K562 (cell line): ENCODE results near the gene SYCP2. TPM values are rescaled to one million over a fixed set of nuclear protein-coding genes. Genes with fewer than 3 reads are reported as not detected.

Experiments
- ATAC-seq: fragments of 200-7000 bp; cut with Tn5 transposase; 3 replicates; pipeline ENCODE4 v1.9.1; 2020; ENCODE audit warnings: moderate library complexity
- Bru-seq: library from RNA; stranded (reverse); fragments of 400-500 nt; gene quantifications from one replicate; lab custom pipeline; 2021; lab: Mats Ljungman, UMichigan
- BruChase-seq, 2 experiments: library from RNA; stranded (reverse); fragments of 400-500 nt; gene quantifications; one replicate each; lab custom pipeline; 2021; lab: Mats Ljungman, UMichigan
- BruUV-seq: library from RNA; stranded (reverse); fragments of 400-500 nt; replicated peaks from 2 replicates; lab custom pipeline; 2021; lab: Mats Ljungman, UMichigan
- CTCF ChIA-PET: fragments of 300-600 bp; formaldehyde crosslinking; extraction: SDS; loops from one replicate; lab custom pipeline; 2021; ENCODE audit warnings: low intra/inter-chr PET ratio; lab: Yijun Ruan, JAX
- POLR2A ChIA-PET: fragments of 300-600, 350-650 bp; sonication (Branson Sonifier 250); formaldehyde crosslinking; extraction: SDS; loops from one replicate; lab custom pipeline; 2021; ENCODE audit warnings: antibody characterized with exemption, inconsistent platforms; lab: Yijun Ruan, JAX
- DNase-seq, 4 experiments: peaks; one replicate each; pipeline versions ENCODE4 v3.0.0 to v3.0.0-alpha.2; 2011 to 2018; ENCODE audit warnings: low spot score in 3 of 4, mixed read lengths in 3 of 4; ENCODE audit errors: extremely low read depth in 1 of 4
- FAIRE-seq: peaks from 2 replicates; lab custom pipeline; 2011; peaks lifted over from hg19 to GRCh38; lab: Jason Lieb, UNC
- H2AFZ ChIP-seq: 2 replicates; pipeline ENCODE4 v1.6.0; 2011; ENCODE audit warnings: low read depth, low read length, control low read depth, inconsistent platforms
- H3K27ac ChIP-seq: fragments of 200-600 bp; 3 replicates; pipeline ENCODE4 v1.8.0; 2011; ENCODE audit warnings: low read depth, mild to moderate bottlenecking, control low read depth, inconsistent platforms, low read length, moderate library complexity, mixed read lengths; ENCODE audit errors: extremely low read depth
- H3K27me3 ChIP-seq, 2 experiments: fragments of 300-600 bp in 1 of 2; 2 replicates in 1 of 2; 3 replicates in 1 of 2; pipeline versions ENCODE4 v1.6.0 to v1.8.0; 2011; ENCODE audit warnings: inconsistent platforms in 2 of 2, low read length in 2 of 2, mild to moderate bottlenecking in 1 of 2, mixed read lengths in 1 of 2, moderate library complexity in 1 of 2; ENCODE audit not compliant: control insufficient read depth in 2 of 2, insufficient read depth in 2 of 2
- H3K36me3 ChIP-seq: fragments of 300-600 bp; 3 replicates; pipeline ENCODE4 v1.8.0; 2011; ENCODE audit warnings: mild to moderate bottlenecking, low read length, inconsistent platforms; ENCODE audit not compliant: control insufficient read depth, insufficient read depth
- H3K4me1 ChIP-seq, 2 experiments: fragments of 200-600 bp in 1 of 2; replicated peaks in 1 of 2; 2 replicates in 1 of 2; 3 replicates in 1 of 2; pipeline versions ENCODE4 v1.5.1 to v1.8.0; 2011; ENCODE audit warnings: inconsistent platforms in 2 of 2, low read length in 2 of 2, mild to moderate bottlenecking in 1 of 2, mixed read lengths in 1 of 2, moderate library complexity in 1 of 2; ENCODE audit not compliant: control insufficient read depth in 2 of 2, insufficient read depth in 2 of 2
- H3K4me2 ChIP-seq: 2 replicates; pipeline ENCODE4 v1.6.1; 2011; ENCODE audit warnings: low read length, control low read depth, inconsistent platforms, mixed read lengths; ENCODE audit not compliant: insufficient read depth
- H3K4me3 ChIP-seq: fragments of 200-600 bp; sonication (generic), shearing (Covaris generic); 2 replicates; pipeline ENCODE4 v1.5.1; 2016; ENCODE audit warnings: control low read depth, inconsistent platforms
- H3K79me2 ChIP-seq: fragments of 200-600 bp; 3 replicates; pipeline ENCODE4 v1.8.0; 2011; ENCODE audit warnings: low read length, inconsistent platforms; ENCODE audit not compliant: control insufficient read depth, insufficient read depth
- H3K9ac ChIP-seq, 2 experiments: 2 replicates each; pipeline versions ENCODE4 v1.6.0 to v1.6.1; 2011; ENCODE audit warnings: low read depth in 2 of 2, low read length in 2 of 2, control low read depth in 1 of 2, inconsistent platforms in 1 of 2, mild to moderate bottlenecking in 1 of 2, mixed read lengths in 1 of 2; ENCODE audit not compliant: insufficient read depth in 1 of 2
- H3K9me1 ChIP-seq: one replicate; pipeline ENCODE4 v1.6.0; 2011; ENCODE audit warnings: inconsistent platforms, mild to moderate bottlenecking, low read length, moderate library complexity; ENCODE audit not compliant: control insufficient read depth, insufficient read depth
- H3K9me3 ChIP-seq: replicated peaks from 2 replicates; pipeline ENCODE4 v1.5.1; 2011; ENCODE audit warnings: low read depth, low read length, inconsistent platforms; ENCODE audit not compliant: control insufficient read depth, insufficient read depth
- H4K20me1 ChIP-seq: replicated peaks from 2 replicates; pipeline ENCODE4 v1.6.1; 2011; ENCODE audit warnings: low read length, inconsistent platforms, mixed read lengths; ENCODE audit not compliant: control insufficient read depth, insufficient read depth
- CBX3 ChIP-seq, 2 experiments: IDR thresholded peaks; 1 replicate in 1 of 2; 2 replicates in 1 of 2; pipeline ENCODE4 v1.6.1; 2012; ENCODE audit warnings: inconsistent platforms in 2 of 2, low read length in 2 of 2, borderline replicate concordance in 1 of 2, control low read depth in 1 of 2
- EGR1 ChIP-seq: fragments of 450-650 bp; conservative IDR thresholded peaks from 2 replicates; pipeline ENCODE4 v1.6.1; 2017; ENCODE audit warnings: mild to moderate bottlenecking
- MBD2 ChIP-seq: sonication (generic); IDR thresholded peaks from 2 replicates; pipeline ENCODE4 v1.6.1; 2016; ENCODE audit warnings: low read depth, borderline replicate concordance
- MEF2A ChIP-seq: IDR thresholded peaks from 2 replicates; pipeline ENCODE4 v1.6.1; 2011; ENCODE audit warnings: low read depth, mild to moderate bottlenecking, low read length, moderate library complexity; ENCODE audit not compliant: control insufficient read depth
- RB1 ChIP-seq: fragments of 450-650 bp; IDR thresholded peaks from 2 replicates; pipeline ENCODE4 v1.6.1; 2017; ENCODE audit warnings: low read depth, mild to moderate bottlenecking
- WGBS: fragments of 100-300 bp; shearing (Covaris generic); methylation state at CpG from one replicate; pipeline ENCODE4 v1.1.6; 2016; ENCODE audit warnings: low coverage, mixed read lengths; ENCODE audit not compliant: insufficient coverage; ENCODE audit errors: missing lambda C conversion rate; 5-methylcytosine and 5-hydroxymethylcytosine counted together
- in situ Hi-C: fragments of 300-500 bp; cut with MboI; formaldehyde crosslinking; loops from 4 replicates; pipeline ENCODE4 v1.15.0; 2018; ENCODE audit warnings: inconsistent platforms, mixed read lengths
- intact Hi-C: fragments of 100-400 bp; cut with micrococcal nuclease; formaldehyde crosslinking; loops from 2 replicates; pipeline ENCODE4 v1.14.2; 2022
- long read RNA-seq, 3 experiments: library from polyadenylated mRNA in 2 of 3; library from RNA in 1 of 3; unstranded in 2 of 3; stranded (forward) in 1 of 3; transcript quantifications; one replicate each; pipeline ENCODE4 v2.0.0, GENCODE V29; 2019 to 2022
- polyA minus RNA-seq, 3 experiments: library from RNA; depleted of rRNA, polyadenylated mRNA; stranded (reverse); fragments of >200 nt; gene quantifications; 2 replicates each; pipeline ENCODE4 v1.2.3, GENCODE V29; 2011
- polyA plus RNA-seq, 8 experiments: library from polyadenylated mRNA; depleted of rRNA in 4 of 8; stranded (reverse) in 5 of 8; unstranded in 3 of 8; fragments of >200 nt; fragmentation: Nextera tagmentation in 2 of 8; fragmentation: Illumina TruSeq in 1 of 8; extraction: Ambion mirVana in 2 of 8; extraction: Trizol in 1 of 8; gene quantifications; 2 replicates each; pipeline versions ENCODE4 v1.2.1 to v1.2.3, GENCODE V29; 2011 to 2014; ENCODE audit warnings: inconsistent platforms in 1 of 8, missing spikeins in 1 of 8
- total RNA-seq, 7 experiments: library from RNA; depleted of rRNA in 6 of 7; stranded (reverse); fragments of >200 nt in 6 of 7; fragmentation: Illumina TruSeq in 2 of 7; extraction: Trizol in 2 of 7; gene quantifications; 2 replicates each; pipeline versions ENCODE4 v1.2.1 to v1.2.3, GENCODE V29; 2011 to 2021; ENCODE audit warnings: low replicate concordance in 1 of 7
- TF ChIP-seq, protein P1 (sequence below): sonication (generic); formaldehyde crosslinking; IDR thresholded peaks from 2 replicates; pipeline ENCODE4 v1.4.0; 2020; ENCODE audit warnings: mild to moderate bottlenecking, missing genetic modification reagents
- TF ChIP-seq, protein P2 (sequence below): sonication (generic); formaldehyde crosslinking; IDR thresholded peaks from 2 replicates; pipeline ENCODE4 v1.8.0; 2022; ENCODE audit warnings: mild to moderate bottlenecking, missing genetic modification reagents
- TF ChIP-seq, protein P3 (sequence below): sonication (generic); formaldehyde crosslinking; IDR thresholded peaks from 2 replicates; pipeline ENCODE4 v1.8.0; 2022; ENCODE audit warnings: missing genetic modification reagents, mild to moderate bottlenecking, moderate library complexity, borderline replicate concordance

The SYCP2 gene, protein sequence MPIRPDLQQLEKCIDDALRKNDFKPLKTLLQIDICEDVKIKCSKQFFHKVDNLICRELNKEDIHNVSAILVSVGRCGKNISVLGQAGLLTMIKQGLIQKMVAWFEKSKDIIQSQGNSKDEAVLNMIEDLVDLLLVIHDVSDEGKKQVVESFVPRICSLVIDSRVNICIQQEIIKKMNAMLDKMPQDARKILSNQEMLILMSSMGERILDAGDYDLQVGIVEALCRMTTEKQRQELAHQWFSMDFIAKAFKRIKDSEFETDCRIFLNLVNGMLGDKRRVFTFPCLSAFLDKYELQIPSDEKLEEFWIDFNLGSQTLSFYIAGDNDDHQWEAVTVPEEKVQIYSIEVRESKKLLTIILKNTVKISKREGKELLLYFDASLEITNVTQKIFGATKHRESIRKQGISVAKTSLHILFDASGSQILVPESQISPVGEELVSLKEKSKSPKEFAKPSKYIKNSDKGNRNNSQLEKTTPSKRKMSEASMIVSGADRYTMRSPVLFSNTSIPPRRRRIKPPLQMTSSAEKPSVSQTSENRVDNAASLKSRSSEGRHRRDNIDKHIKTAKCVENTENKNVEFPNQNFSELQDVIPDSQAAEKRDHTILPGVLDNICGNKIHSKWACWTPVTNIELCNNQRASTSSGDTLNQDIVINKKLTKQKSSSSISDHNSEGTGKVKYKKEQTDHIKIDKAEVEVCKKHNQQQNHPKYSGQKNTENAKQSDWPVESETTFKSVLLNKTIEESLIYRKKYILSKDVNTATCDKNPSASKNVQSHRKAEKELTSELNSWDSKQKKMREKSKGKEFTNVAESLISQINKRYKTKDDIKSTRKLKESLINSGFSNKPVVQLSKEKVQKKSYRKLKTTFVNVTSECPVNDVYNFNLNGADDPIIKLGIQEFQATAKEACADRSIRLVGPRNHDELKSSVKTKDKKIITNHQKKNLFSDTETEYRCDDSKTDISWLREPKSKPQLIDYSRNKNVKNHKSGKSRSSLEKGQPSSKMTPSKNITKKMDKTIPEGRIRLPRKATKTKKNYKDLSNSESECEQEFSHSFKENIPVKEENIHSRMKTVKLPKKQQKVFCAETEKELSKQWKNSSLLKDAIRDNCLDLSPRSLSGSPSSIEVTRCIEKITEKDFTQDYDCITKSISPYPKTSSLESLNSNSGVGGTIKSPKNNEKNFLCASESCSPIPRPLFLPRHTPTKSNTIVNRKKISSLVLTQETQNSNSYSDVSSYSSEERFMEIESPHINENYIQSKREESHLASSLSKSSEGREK (N-terminal part only)
- 0.28 and 8.1 TPM in 2 replicates for total RNA-seq (2011; cell fraction: chromatin; rRNA removed; ENCODE audit: low replicate concordance)
- 0.39 TPM in 1 of 2 replicates, not detected in the other for total RNA-seq (2011; cell fraction: nucleolus; rRNA removed)
- 0.53 and 1.5 TPM in 2 replicates for total RNA-seq (2011; cell fraction: nucleoplasm; rRNA removed)
- total RNA-seq (2014; rRNA removed) (0.41 and 0.53 TPM in 2 replicates), total RNA-seq (2014; rRNA removed; fragmentation: Illumina TruSeq; extraction: Trizol) (1.0 and 1.1 TPM in 2 replicates), total RNA-seq (2015; rRNA removed; fragmentation: Illumina TruSeq; extraction: Trizol) (1.6 and 1.7 TPM in 2 replicates), total RNA-seq (2021) (0.64 and 1.5 TPM in 2 replicates), polyA plus RNA-seq (2011; rRNA removed) (0.24 and 0.35 TPM in 2 replicates), polyA plus RNA-seq (2014; fragmentation: Illumina TruSeq; extraction: Trizol) (0.28 and 0.76 TPM in 2 replicates), polyA plus RNA-seq (2014; fragmentation: Nextera tagmentation; extraction: Ambion mirVana) (under 1 TPM; 0.56 to 0.67 TPM), polyA plus RNA-seq (2014; rRNA removed) (0.34 and 1.4 TPM in 2 replicates), polyA minus RNA-seq (2011; rRNA and poly(A)+ RNA removed) (0.70 and 1.2 TPM in 2 replicates), Bru-seq, nascent RNA (percentile 32 among the genes with signal in this experiment), BruChase-seq, experiment 1, labeled RNA remaining after a 2-hour chase (percentile 42 among the genes with signal in this experiment), BruChase-seq, experiment 2, labeled RNA remaining after a 6-hour chase (percentile 40 among the genes with signal in this experiment)
- 0.04 TPM in 1 of 2 replicates, not detected in the other for polyA plus RNA-seq (2011; cell fraction: cytosol; rRNA removed)
- polyA plus RNA-seq (2011; cell fraction: nucleus; rRNA removed): 0.17 and 1.0 TPM in 2 replicates
- 0.23 and 1.2 TPM in 2 replicates for polyA plus RNA-seq (2012)
- polyA minus RNA-seq (2011; cell fraction: cytosol; rRNA and poly(A)+ RNA removed): not detected in 2 replicates
- polyA minus RNA-seq (2011; cell fraction: nucleus; rRNA and poly(A)+ RNA removed): 0.40 and 3.3 TPM in 2 replicates
- long read RNA-seq, experiment 1, partial matches to known transcripts: 0 of 1 reads
- long read RNA-seq, experiment 1, other reads (novel, unspliced or antisense): 1 of 1 reads
- long read RNA-seq, experiment 2: 0 reads
- long read RNA-seq, experiment 3: 0 reads

DNA sequence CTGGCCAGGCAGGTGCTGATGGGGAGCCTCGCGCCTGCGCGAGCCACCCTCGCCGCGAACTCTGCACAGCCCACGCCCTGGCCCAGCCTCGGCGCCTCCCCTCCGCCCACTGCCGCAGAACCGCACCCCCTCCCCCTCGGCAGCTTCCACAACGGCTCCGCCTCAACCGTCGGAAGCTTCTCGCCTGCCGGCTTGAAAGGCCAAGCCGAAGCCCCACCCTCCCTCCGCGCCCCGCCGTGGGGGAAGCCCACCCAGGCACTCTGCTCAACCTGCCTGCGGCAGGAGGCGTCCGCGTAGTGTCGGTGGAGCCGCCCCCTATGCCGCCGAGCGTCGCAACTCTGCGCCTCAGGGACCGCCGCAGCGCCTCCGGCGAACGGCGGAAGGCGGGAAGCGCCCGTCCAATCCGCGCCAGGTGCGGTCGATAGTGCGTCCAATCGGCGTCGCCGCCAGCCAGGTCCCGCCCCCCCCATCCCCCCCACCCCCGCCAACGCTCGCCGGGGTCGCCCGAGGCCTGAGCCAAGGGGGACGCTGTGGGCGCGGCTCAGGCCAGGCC lies at the start of gene SYCP2:
SYCP2 (minus strand) TSS at position 342 of the 553 bp plus-strand sequence. CDS start 11,224 bp downstream, outside the sequence.
- intact Hi-C loops: no loop called here
- Histone ChIP-seq H3K4me1 (peaks cover 0 to 19% of the 10 kb centered on the region in 2 experiments; a peak in 2 of 5 replicates), H2AFZ (peak within 1 kb of the TSS; percentile 92), H3K36me3 (no peaks in the 10 kb centered on the region), H3K27me3 (no peaks in the 10 kb centered on the region), H3K9ac (peak within 1 kb of the TSS; percentile 23 to 82), H3K79me2 (no peaks in the 10 kb centered on the region), H3K4me2 (peak within 1 kb of the TSS; percentile 82), H3K4me3 (peak within 1 kb of the TSS; percentile 62), H3K27ac (peak within 1 kb of the TSS; percentile 19; the same call in 1 of the 3 replicates), H4K20me1 (no peaks in the 10 kb centered on the region), H3K9me1 (no peaks in the 10 kb centered on the region), H3K9me3 (no peaks in the 10 kb centered on the region)
- 20% methylated on average over 19 of the region's 65 CpGs for WGBS
- ChIA-PET POLR2A (no interaction called here), CTCF (interaction anchor here (0.6 to 1.1 kb wide), 2 partner anchors 17 to 423 kb away, joined by 3 read pairs; no protein-coding TSS in a partner anchor)
- DNase-seq (peak; percentile 77 to 94 (median 92)), ATAC-seq (peak; percentile 92), FAIRE-seq (no peak)
- no TSS peak for BruUV-seq
- in situ Hi-C loops: no loop called here
- 0 out of 2 replicates have a peak, but pooled peaks have one; percentile 4 for TF ChIP-seq EGR1
- peak; percentile 84 for TF ChIP-seq RB1
- TF ChIP-seq CBX3 (IDR thresholded peaks at IDR 0.05; ENCODE audit: borderline replicate concordance in 1 of 2, low read length in 2 of 2): peak in 1 of 2 experiments; percentile 59; a peak in 1 of 3 replicates
- TF ChIP-seq MBD2: 0 out of 2 replicates have a peak, but pooled peaks have one; percentile 26
- TF ChIP-seq, protein P1, sequence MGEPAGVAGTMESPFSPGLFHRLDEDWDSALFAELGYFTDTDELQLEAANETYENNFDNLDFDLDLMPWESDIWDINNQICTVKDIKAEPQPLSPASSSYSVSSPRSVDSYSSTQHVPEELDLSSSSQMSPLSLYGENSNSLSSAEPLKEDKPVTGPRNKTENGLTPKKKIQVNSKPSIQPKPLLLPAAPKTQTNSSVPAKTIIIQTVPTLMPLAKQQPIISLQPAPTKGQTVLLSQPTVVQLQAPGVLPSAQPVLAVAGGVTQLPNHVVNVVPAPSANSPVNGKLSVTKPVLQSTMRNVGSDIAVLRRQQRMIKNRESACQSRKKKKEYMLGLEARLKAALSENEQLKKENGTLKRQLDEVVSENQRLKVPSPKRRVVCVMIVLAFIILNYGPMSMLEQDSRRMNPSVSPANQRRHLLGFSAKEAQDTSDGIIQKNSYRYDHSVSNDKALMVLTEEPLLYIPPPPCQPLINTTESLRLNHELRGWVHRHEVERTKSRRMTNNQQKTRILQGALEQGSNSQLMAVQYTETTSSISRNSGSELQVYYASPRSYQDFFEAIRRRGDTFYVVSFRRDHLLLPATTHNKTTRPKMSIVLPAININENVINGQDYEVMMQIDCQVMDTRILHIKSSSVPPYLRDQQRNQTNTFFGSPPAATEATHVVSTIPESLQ: peak; percentile 50; the same call in 1 of the 2 replicates
- TF ChIP-seq, protein P2, sequence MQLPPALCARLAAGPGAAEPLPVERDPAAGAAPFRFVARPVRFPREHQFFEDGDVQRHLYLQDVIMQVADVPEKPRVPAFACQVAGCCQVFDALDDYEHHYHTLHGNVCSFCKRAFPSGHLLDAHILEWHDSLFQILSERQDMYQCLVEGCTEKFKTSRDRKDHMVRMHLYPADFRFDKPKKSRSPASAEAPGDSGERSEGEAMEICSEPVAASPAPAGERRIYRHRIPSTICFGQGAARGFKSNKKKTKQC (CRISPR knock-in tag): peak; percentile 41; the same call in 1 of the 2 replicates
- TF ChIP-seq, protein P3, sequence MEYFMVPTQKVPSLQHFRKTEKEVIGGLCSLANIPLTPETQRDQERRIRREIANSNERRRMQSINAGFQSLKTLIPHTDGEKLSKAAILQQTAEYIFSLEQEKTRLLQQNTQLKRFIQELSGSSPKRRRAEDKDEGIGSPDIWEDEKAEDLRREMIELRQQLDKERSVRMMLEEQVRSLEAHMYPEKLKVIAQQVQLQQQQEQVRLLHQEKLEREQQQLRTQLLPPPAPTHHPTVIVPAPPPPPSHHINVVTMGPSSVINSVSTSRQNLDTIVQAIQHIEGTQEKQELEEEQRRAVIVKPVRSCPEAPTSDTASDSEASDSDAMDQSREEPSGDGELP (CRISPR knock-in tag): 0 out of 2 replicates have a peak, but pooled peaks have one; percentile 32
- no peak for TF ChIP-seq MEF2A
